ENCODE data around the gene TYW1B. TPM values are rescaled to one million over a fixed set of nuclear protein-coding genes. Genes with fewer than 3 reads are reported as not detected.
"Not testable (repeated sequence)": the region's sequence is repeated elsewhere in the genome, so short reads cannot be mapped to it uniquely, and the experiment has no call there.

TYW1B gene
- total RNA-seq, 3 donors from 2014 or later = 2.3 to 6.2 (median 3.2) TPM

GRCh38 chr7:72625721-72626423, 202.1 kb downstream of the TYW1B start:
- not testable (repeated sequence) for H3K4me1 Mint-ChIP-seq (ENCODE audit: low read depth); H3K4me3 Mint-ChIP-seq; H3K27me3 Mint-ChIP-seq (ENCODE audit: low read depth); H3K9me3 Mint-ChIP-seq; ATAC-seq; DNase-seq
- peaks cover 17% of the 10 kb centered on the region for H3K36me3 Mint-ChIP-seq (ENCODE audit: insufficient read depth)

GRCh38 chr7:72622532-72622931, 205.5 kb downstream of the TYW1B start:
- ATAC-seq (no peak), DNase-seq (no peak)
- Mint-ChIP-seq H3K27me3 (ENCODE audit: low read depth) (no peaks in the 10 kb centered on the region), H3K4me3 (no peak overlapping the region), H3K4me1 (ENCODE audit: low read depth) (no peaks in the 10 kb centered on the region), H3K36me3 (ENCODE audit: insufficient read depth) (peaks cover 20% of the 10 kb centered on the region), H3K9me3 (peaks cover 4% of the 10 kb centered on the region)

GRCh38 chr7:72621761-72622187, 206.2 kb downstream of the TYW1B start:
- H3K4me1 Mint-ChIP-seq (ENCODE audit: low read depth); ATAC-seq; H3K4me3 Mint-ChIP-seq; H3K9me3 Mint-ChIP-seq; H3K27me3 Mint-ChIP-seq (ENCODE audit: low read depth); DNase-seq: not testable (repeated sequence)
- peaks cover 18% of the 10 kb centered on the region for H3K36me3 Mint-ChIP-seq (ENCODE audit: insufficient read depth)

GRCh38 chr7:72620923-72621322, 207.1 kb downstream of the TYW1B start:
- H3K36me3 Mint-ChIP-seq (ENCODE audit: insufficient read depth) = peaks cover 26% of the 10 kb centered on the region

GRCh38 chr7:72618435-72619180, 209.4 kb downstream of the TYW1B start:
- not testable (repeated sequence) for DNase-seq; H3K27me3 Mint-ChIP-seq (ENCODE audit: low read depth); H3K4me1 Mint-ChIP-seq (ENCODE audit: low read depth); H3K4me3 Mint-ChIP-seq; ATAC-seq
- Mint-ChIP-seq H3K9me3 (peaks cover 10% of the 10 kb centered on the region), H3K36me3 (ENCODE audit: insufficient read depth) (peaks cover 34% of the 10 kb centered on the region)

More at GRCh38 chr7:72620923-72621322, 207.1 kb downstream of the TYW1B start:
- not testable (repeated sequence) for H3K4me3 Mint-ChIP-seq; H3K4me1 Mint-ChIP-seq (ENCODE audit: low read depth); H3K27me3 Mint-ChIP-seq (ENCODE audit: low read depth); DNase-seq; ATAC-seq
- peaks cover 10% of the 10 kb centered on the region for H3K9me3 Mint-ChIP-seq

GRCh38 chr7:72609761-72610160, 218.2 kb downstream of the TYW1B start:
- peaks cover 28% of the 10 kb centered on the region for H3K36me3 Mint-ChIP-seq (ENCODE audit: insufficient read depth)
- not testable (repeated sequence) for ATAC-seq; H3K4me3 Mint-ChIP-seq; H3K4me1 Mint-ChIP-seq (ENCODE audit: low read depth); DNase-seq; H3K9me3 Mint-ChIP-seq; H3K27me3 Mint-ChIP-seq (ENCODE audit: low read depth)

GRCh38 chr7:72607988-72608387, 220.0 kb downstream of the TYW1B start:
- not testable (repeated sequence) for ATAC-seq; DNase-seq; H3K4me3 Mint-ChIP-seq; H3K4me1 Mint-ChIP-seq (ENCODE audit: low read depth); H3K27me3 Mint-ChIP-seq (ENCODE audit: low read depth); H3K9me3 Mint-ChIP-seq
- H3K36me3 Mint-ChIP-seq (ENCODE audit: insufficient read depth) = peaks cover 34% of the 10 kb centered on the region

- DNase-seq; H3K9me3 Mint-ChIP-seq; H3K27me3 Mint-ChIP-seq (ENCODE audit: low read depth); H3K4me3 Mint-ChIP-seq; H3K4me1 Mint-ChIP-seq (ENCODE audit: low read depth); ATAC-seq: not testable (repeated sequence)
- H3K36me3 Mint-ChIP-seq (ENCODE audit: insufficient read depth) = peaks cover 29% of the 10 kb centered on the region
Measured at GRCh38 chr7:72605863-72606431, 222.1 kb downstream of the TYW1B start.

- not testable (repeated sequence) for H3K4me1 Mint-ChIP-seq (ENCODE audit: low read depth); H3K27me3 Mint-ChIP-seq (ENCODE audit: low read depth); H3K4me3 Mint-ChIP-seq; H3K9me3 Mint-ChIP-seq; ATAC-seq; DNase-seq
- peaks cover 25% of the 10 kb centered on the region for H3K36me3 Mint-ChIP-seq (ENCODE audit: insufficient read depth)
Measured at GRCh38 chr7:72604771-72605611, 223.0 kb downstream of the TYW1B start.

- not testable (repeated sequence) for DNase-seq; H3K9me3 Mint-ChIP-seq; H3K27me3 Mint-ChIP-seq (ENCODE audit: low read depth); H3K4me3 Mint-ChIP-seq; ATAC-seq; H3K4me1 Mint-ChIP-seq (ENCODE audit: low read depth)
- peaks cover 22% of the 10 kb centered on the region for H3K36me3 Mint-ChIP-seq (ENCODE audit: insufficient read depth)
Measured at GRCh38 chr7:72603476-72603875, 224.5 kb downstream of the TYW1B start.

- peaks cover 21% of the 10 kb centered on the region for H3K36me3 Mint-ChIP-seq (ENCODE audit: insufficient read depth)
- DNase-seq (no peak), ATAC-seq (no peak)
- no peak overlapping the region for H3K4me3 Mint-ChIP-seq
- peaks cover 2% of the 10 kb centered on the region for H3K4me1 Mint-ChIP-seq (ENCODE audit: low read depth)
- H3K27me3 Mint-ChIP-seq (ENCODE audit: low read depth) = no peaks in the 10 kb centered on the region
- H3K9me3 Mint-ChIP-seq = peaks cover 4% of the 10 kb centered on the region
Measured at GRCh38 chr7:72603073-72603472, 224.9 kb downstream of the TYW1B start.

GRCh38 chr7:72601683-72602082, 226.3 kb downstream of the TYW1B start:
- not testable (repeated sequence) for H3K4me1 Mint-ChIP-seq (ENCODE audit: low read depth); H3K4me3 Mint-ChIP-seq; ATAC-seq; H3K27me3 Mint-ChIP-seq (ENCODE audit: low read depth); H3K9me3 Mint-ChIP-seq; DNase-seq
- H3K36me3 Mint-ChIP-seq (ENCODE audit: insufficient read depth) = peaks cover 21% of the 10 kb centered on the region

GRCh38 chr7:72590023-72590422, 238.0 kb downstream of the TYW1B start:
- peaks cover 32% of the 10 kb centered on the region for H3K36me3 Mint-ChIP-seq (ENCODE audit: insufficient read depth)
- H3K4me3 Mint-ChIP-seq; ATAC-seq; DNase-seq; H3K4me1 Mint-ChIP-seq (ENCODE audit: low read depth); H3K27me3 Mint-ChIP-seq (ENCODE audit: low read depth): not testable (repeated sequence)
- peaks cover 17% of the 10 kb centered on the region for H3K9me3 Mint-ChIP-seq

GRCh38 chr7:72587267-72587666, 240.7 kb downstream of the TYW1B start:
- H3K27me3 Mint-ChIP-seq (ENCODE audit: low read depth); DNase-seq; ATAC-seq; H3K4me1 Mint-ChIP-seq (ENCODE audit: low read depth); H3K4me3 Mint-ChIP-seq: not testable (repeated sequence)
- Mint-ChIP-seq H3K9me3 (peaks cover 20% of the 10 kb centered on the region), H3K36me3 (ENCODE audit: insufficient read depth) (peaks cover 44% of the 10 kb centered on the region)
